IMR-90 (cell line): ENCODE data around the gene L3MBTL4.

ENCODE experiments used
- BHLHE40 ChIP-seq: fragments of 150-350 bp; IDR thresholded peaks from 2 replicates; pipeline ENCODE4 v1.6.1; 2016; ENCODE audit warnings: mild to moderate bottlenecking, low read depth, low read length
- CTCF ChIP-seq: conservative IDR thresholded peaks from 2 replicates; pipeline ENCODE4 v1.5.1; 2012; ENCODE audit warnings: mild to moderate bottlenecking, low read depth, low read length, improper control_type of control experiment
- FOS ChIP-seq: fragments of 150-350 bp; IDR thresholded peaks from 2 replicates; pipeline ENCODE4 v1.6.1; 2016; ENCODE audit warnings: low read depth, low read length
- MAZ ChIP-seq: IDR thresholded peaks from 2 replicates; pipeline ENCODE4 v1.6.1; 2012; ENCODE audit warnings: low read depth, mild to moderate bottlenecking, low read length, improper control_type of control experiment, moderate library complexity, borderline replicate concordance
- POLR2A ChIP-seq: IDR thresholded peaks from 2 replicates; pipeline ENCODE4 v1.6.1; 2012; ENCODE audit warnings: mild to moderate bottlenecking, low read depth, low read length
- RAD21 ChIP-seq: IDR thresholded peaks from 2 replicates; pipeline ENCODE4 v1.6.1; 2012; ENCODE audit warnings: low read length, improper control_type of control experiment
- RCOR1 ChIP-seq: IDR thresholded peaks from 2 replicates; pipeline ENCODE4 v1.6.1; 2012; ENCODE audit warnings: mild to moderate bottlenecking, low read length, improper control_type of control experiment; ENCODE audit not compliant: insufficient replicate concordance
- RFX5 ChIP-seq: IDR thresholded peaks from 2 replicates; pipeline ENCODE4 v1.8.0; 2012; ENCODE audit warnings: low read depth, mild to moderate bottlenecking, low read length, moderate library complexity

- no peak for TF ChIP-seq POLR2A
- no peak for TF ChIP-seq CTCF
- no peak for TF ChIP-seq BHLHE40
- TF ChIP-seq RFX5: no peak
- TF ChIP-seq RCOR1: no peak
- no peak for TF ChIP-seq MAZ
- no peak for TF ChIP-seq FOS
- TF ChIP-seq RAD21: no peak
Observed at GRCh38 chr18:6255886-6256285, 158.8 kb downstream of the L3MBTL4 start.
